Lower lobe of right lung (tissue), 2 donors: ENCODE measurements around the gene DLG5. TPM values are rescaled to one million over a fixed set of nuclear protein-coding genes. Genes with fewer than 3 reads are reported as not detected.

Source experiments
- ATAC-seq, 2 donors: fragments of 200-7000 bp; cut with Tn5 transposase; one replicate each; pipeline ENCODE4 v1.9.1; 2020 to 2022; ENCODE audit warnings: mild to moderate bottlenecking in 2 of 2, moderate library complexity in 2 of 2
- DNase-seq: peaks from one replicate; pipeline ENCODE4 v3.0.0-alpha.2; 2020
- H3K27ac ChIP-seq: fragments of 200-600 bp; one replicate; pipeline ENCODE4 v1.8.0; 2022
- H3K27me3 ChIP-seq: fragments of 200-600 bp; one replicate; pipeline ENCODE4 v1.8.0; 2022; ENCODE audit warnings: low read depth
- H3K36me3 ChIP-seq: fragments of 200-600 bp; one replicate; pipeline ENCODE4 v1.8.0; 2022; ENCODE audit warnings: mild to moderate bottlenecking
- H3K4me1 ChIP-seq: fragments of 200-600 bp; one replicate; pipeline ENCODE4 v1.8.0; 2022
- H3K4me3 ChIP-seq: fragments of 200-600 bp; one replicate; pipeline ENCODE4 v1.8.0; 2022; ENCODE audit warnings: mild to moderate bottlenecking
- H3K9me3 ChIP-seq: fragments of 200-600 bp; one replicate; pipeline ENCODE4 v1.8.0; 2022
- CTCF ChIP-seq: fragments of 200-600 bp; IDR thresholded peaks from one replicate; pipeline ENCODE4 v1.8.0; 2022; ENCODE audit warnings: antibody characterized with exemption, mild to moderate bottlenecking
- intact Hi-C: fragments of 100-400 bp; cut with DNase I; formaldehyde crosslinking; loops from one replicate; pipeline ENCODE4 v1.11.0; 2022
- total RNA-seq: library from RNA; stranded (reverse); fragmentation: NEBNext Ultra II Directional; extraction: Animal tissue kit (Norgen Biotek cat#: 25700); gene quantifications from one replicate; pipeline ENCODE4 v1.2.1, GENCODE V29; 2021
- donor health status: DM: no; HTN: yes; CAD: no; lungs with severe emphysema.

Gene DLG5
- total RNA-seq, 1 donor from 2014 or later = 18.7 TPM

GRCh38 chr10:77818378-77818777 is 108.2 kb downstream of the DLG5 start:
- intact Hi-C loops = no loop called here
- TF ChIP-seq CTCF = no peak

GRCh38 chr10:77817541-77817940 is 109.0 kb downstream of the DLG5 start:
- intact Hi-C loops = no loop called here
- no peak for ATAC-seq
- no peaks in the 10 kb centered on the region for H3K4me1 ChIP-seq
- no peak overlapping the region for H3K4me3 ChIP-seq
- peak; percentile 31 for DNase-seq
- H3K27me3 ChIP-seq = no peaks in the 10 kb centered on the region
- H3K36me3 ChIP-seq = peaks cover 90% of the 10 kb centered on the region
- no peak for TF ChIP-seq CTCF
- no peak overlapping the region for H3K27ac ChIP-seq
- H3K9me3 ChIP-seq = no peaks in the 10 kb centered on the region

More at GRCh38 chr10:77818378-77818777, 108.2 kb downstream of the DLG5 start:
- H3K36me3 ChIP-seq = peaks cover 83% of the 10 kb centered on the region
- H3K4me1 ChIP-seq = no peaks in the 10 kb centered on the region
- H3K27me3 ChIP-seq = no peaks in the 10 kb centered on the region
- H3K27ac ChIP-seq = no peak overlapping the region
- no peaks in the 10 kb centered on the region for H3K9me3 ChIP-seq
- DNase-seq (peak; percentile 33), ATAC-seq (no peak)
- no peak overlapping the region for H3K4me3 ChIP-seq

- intact Hi-C loops = no loop called here
- no peak overlapping the region for H3K4me3 ChIP-seq
- no peaks in the 10 kb centered on the region for H3K4me1 ChIP-seq
- H3K9me3 ChIP-seq = no peaks in the 10 kb centered on the region
- DNase-seq (peak; percentile 45), ATAC-seq (no peak)
- H3K27me3 ChIP-seq = no peaks in the 10 kb centered on the region
- no peak overlapping the region for H3K27ac ChIP-seq
- no peak for TF ChIP-seq CTCF
- peaks cover 95% of the 10 kb centered on the region for H3K36me3 ChIP-seq
Measured at GRCh38 chr10:77816311-77816710, 110.2 kb downstream of the DLG5 start.

- no peaks in the 10 kb centered on the region for H3K27me3 ChIP-seq
- intact Hi-C loops = no loop called here
- peaks cover 97% of the 10 kb centered on the region for H3K36me3 ChIP-seq
- H3K9me3 ChIP-seq = no peaks in the 10 kb centered on the region
- no peak overlapping the region for H3K4me3 ChIP-seq
- no peak for DNase-seq
- no peaks in the 10 kb centered on the region for H3K4me1 ChIP-seq
- no peak for ATAC-seq
- no peak overlapping the region for H3K27ac ChIP-seq
- no peak for TF ChIP-seq CTCF
Measured at GRCh38 chr10:77812741-77813140, 113.8 kb downstream of the DLG5 start.

- no peak overlapping the region for H3K4me3 ChIP-seq
Measured at GRCh38 chr10:77811831-77812430, 114.6 kb downstream of the DLG5 start.

More at GRCh38 chr10:77811831-77812430, 114.6 kb downstream of the DLG5 start:
- Histone ChIP-seq H3K27ac (no peak overlapping the region), H3K27me3 (no peaks in the 10 kb centered on the region), H3K4me1 (no peaks in the 10 kb centered on the region), H3K9me3 (no peaks in the 10 kb centered on the region), H3K36me3 (peaks cover 97% of the 10 kb centered on the region)
- intact Hi-C loops = no loop called here
- ATAC-seq = no peak
- TF ChIP-seq CTCF = no peak
- peak; percentile 42 for DNase-seq
